DMS153 (cell line): ENCODE data around the gene PDE4B.
"Not testable (repeated sequence)": the region's sequence is repeated elsewhere in the genome, so short reads cannot be mapped to it uniquely, and the experiment has no call there.

Experiments
- DNase-seq: peaks from one replicate; lab custom pipeline; 2025; lab: John Stamatoyannopoulos, UW

Gene PDE4B

GRCh38 chr1:65814752-65815151 is 22.1 kb downstream of the PDE4B start:
- DNase-seq: no peak

DNA sequence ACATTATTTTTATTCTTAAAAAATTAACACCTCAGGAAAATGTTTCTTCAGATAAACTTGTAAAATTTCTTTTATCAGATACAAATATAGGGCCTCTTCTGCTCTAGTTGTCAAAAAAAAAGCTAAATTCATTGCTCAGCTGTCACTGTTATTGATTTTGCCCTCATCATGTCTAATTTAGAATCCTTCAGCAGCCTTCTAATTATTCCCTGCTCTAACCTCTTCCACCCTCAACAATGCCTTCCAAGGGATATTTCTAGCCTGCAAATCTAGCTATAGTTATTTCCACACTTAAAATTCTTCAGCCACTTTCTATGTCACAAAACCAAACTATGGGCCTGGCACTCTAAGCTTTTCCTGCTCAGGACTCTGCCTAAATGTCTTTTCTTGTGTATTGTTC is 25.2 kb downstream of the PDE4B start:
- no peak for DNase-seq

DNA sequence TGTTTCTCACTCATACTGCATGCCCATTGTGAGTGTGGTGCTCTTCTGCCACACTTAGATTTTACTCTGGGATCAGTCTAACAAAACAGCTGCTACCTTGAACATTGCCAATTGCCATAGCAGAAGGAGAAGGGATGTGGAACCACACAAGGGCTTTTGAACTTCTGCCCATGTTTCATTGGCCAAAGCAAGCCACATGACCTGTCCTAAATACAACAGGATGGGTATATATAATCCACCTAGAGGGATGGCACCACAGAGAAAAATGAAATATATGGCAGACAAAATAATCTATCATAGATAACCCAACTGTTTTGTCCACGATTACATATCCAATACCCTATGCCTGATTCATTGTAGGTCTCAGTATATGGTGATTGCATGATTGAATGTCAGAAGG is 26.3 kb downstream of the PDE4B start:
- no peak for DNase-seq

- DNase-seq: no peak
Measured at GRCh38 chr1:65820983-65821382, 28.3 kb downstream of the PDE4B start.

DNA sequence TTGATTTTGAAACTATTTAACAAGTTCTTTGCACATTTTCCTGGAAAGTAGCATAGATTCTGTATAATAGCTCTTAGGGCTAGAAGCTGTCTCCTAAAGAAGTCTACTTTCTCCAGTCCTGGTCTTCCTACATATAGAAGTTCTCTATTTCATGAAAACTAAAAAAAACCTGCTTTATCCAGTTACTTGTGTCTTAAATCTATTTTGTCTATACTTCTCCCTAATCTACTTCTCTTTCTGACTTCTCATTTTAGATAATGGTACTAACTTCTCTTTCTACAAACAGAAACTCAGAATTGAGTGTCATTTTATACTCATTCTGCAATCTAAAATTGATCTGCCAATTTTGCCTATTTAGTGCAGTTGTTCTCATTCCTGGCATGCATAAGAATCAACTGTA is 28.7 kb downstream of the PDE4B start:
- DNase-seq: no peak

DNA sequence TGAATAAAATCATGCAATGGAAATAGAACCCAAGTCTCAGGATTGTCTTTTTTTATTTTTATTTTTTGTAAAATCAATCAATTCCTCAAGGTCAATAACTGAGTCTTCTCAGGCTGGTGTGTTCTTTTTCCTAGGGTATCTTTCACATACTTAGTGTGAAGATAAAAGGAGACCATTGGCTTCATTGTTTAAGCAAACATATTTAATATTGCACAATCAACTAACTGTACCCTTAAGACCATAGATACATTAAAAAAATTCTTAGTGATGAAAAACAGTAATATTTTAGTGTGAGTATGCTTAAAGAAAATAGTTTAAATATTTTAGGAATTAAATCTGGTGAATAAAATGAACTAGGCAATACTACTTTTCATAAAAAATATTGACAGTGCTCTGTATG is 31.4 kb downstream of the PDE4B start:
- no peak for DNase-seq

GRCh38 chr1:65825741-65826140 is 33.0 kb downstream of the PDE4B start:
- DNase-seq: no peak

- DNase-seq: no peak
Measured at GRCh38 chr1:65826782-65827181, 34.1 kb downstream of the PDE4B start.

DNA sequence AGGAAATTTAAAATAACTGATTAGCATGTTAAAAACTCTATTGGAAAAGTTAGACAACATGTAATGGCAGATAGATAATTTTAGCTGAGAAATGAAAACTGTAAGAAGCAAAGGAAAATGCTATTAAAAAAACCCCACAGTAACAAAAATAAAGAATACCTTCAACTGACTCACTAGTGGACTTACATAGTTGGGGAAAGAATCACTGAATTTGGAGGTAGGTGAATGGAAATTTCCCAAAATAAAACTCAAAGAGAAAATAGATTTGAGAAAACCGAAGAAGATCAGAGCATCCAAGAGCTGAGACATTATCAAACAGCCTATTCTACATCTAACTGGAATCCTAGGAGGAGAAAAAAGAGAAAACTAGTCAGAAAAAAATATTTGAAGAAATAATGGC is 34.7 kb downstream of the PDE4B start:
- DNase-seq: no peak

DNA sequence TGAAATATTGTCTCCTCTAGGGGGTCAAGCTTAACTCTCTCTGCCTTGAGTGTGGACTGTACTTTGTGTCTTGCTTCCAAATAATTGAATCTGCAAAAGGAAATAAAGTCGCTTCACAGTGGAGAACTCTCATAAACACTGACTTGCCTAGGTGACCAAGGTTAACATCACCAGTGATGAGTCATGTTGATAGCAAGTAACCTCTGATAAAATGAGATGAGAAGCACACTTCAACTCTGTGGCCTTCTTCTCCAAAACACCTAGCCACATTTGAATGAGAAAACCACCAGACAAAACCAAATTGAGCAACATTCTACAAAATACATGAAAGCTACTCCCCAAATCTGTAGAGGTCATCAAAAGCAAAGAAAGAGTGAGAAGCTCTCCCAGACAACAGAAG is 37.6 kb downstream of the PDE4B start:
- no peak for DNase-seq

- DNase-seq: no peak
Measured at GRCh38 chr1:65832296-65832695, 39.6 kb downstream of the PDE4B start.

- no peak for DNase-seq
Measured at GRCh38 chr1:65836686-65837085, 44.0 kb downstream of the PDE4B start.

- DNase-seq: no peak
Measured at GRCh38 chr1:65840683-65841082, 48.0 kb downstream of the PDE4B start.

DNA sequence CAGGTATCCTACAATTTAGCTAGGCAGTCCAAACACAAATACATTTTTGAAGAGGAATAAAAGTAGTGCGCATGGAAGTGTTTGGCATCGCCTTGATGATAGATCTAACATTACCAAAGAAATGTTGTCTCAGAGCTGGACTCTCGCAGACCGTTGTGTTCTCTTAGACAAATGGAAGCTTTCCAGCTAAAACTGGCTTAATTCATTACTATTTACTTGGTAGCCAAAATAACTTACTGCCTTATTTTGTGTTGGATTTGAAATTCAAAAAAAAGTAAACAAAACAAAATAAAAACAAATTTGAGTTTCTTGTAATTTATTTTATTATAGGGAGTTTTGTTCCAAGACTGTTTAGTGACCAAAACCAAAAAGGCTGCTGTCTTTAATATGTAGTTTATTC is 51.6 kb downstream of the PDE4B start:
- DNase-seq: no peak

GRCh38 chr1:65844821-65845534 is 52.3 kb downstream of the PDE4B start:
- no peak for DNase-seq

DNA sequence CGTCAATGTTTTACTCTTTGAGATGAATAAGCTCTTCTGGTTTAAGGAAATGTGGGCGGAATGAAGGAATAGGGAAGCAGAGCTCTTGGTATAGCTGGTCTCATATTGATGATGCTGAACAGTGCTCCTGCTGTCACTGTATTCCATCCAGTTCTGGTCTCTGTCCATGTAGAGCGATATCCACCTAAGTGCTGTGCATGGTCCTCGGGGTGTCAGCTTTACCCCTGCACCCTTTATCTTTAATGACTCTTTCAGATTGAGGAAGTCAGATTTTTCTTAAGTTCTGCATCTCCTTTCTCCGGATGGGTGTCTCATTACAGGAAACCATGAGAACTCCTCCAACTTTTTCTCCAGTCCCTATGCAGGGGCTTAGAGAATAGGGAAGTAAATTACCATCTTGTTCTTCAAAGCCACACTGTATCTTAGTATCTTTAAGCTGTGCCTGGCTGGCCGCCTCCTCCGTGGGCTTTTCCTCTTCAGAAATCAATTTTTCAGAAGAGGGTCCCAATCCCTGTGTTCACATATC is 52.9 kb downstream of the PDE4B start:
- no peak for DNase-seq

DNA sequence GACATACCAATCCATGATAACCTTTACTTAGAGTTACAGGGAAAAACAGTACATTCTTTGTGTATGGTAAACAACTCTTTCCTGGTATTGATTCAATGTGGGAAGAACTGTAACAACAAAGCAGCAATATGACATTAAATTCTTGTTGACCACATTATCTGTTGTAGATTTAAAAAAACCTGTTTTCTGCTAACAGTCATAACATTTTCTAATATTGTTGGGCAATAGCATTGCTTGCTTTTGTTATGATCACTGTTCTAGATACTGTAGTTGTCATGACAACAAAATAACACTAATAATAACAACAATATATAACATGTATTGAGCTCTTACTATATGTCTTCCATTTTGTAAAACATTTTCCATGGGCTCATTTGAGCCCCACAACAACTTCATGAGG is 54.2 kb downstream of the PDE4B start:
- DNase-seq: no peak

DNA sequence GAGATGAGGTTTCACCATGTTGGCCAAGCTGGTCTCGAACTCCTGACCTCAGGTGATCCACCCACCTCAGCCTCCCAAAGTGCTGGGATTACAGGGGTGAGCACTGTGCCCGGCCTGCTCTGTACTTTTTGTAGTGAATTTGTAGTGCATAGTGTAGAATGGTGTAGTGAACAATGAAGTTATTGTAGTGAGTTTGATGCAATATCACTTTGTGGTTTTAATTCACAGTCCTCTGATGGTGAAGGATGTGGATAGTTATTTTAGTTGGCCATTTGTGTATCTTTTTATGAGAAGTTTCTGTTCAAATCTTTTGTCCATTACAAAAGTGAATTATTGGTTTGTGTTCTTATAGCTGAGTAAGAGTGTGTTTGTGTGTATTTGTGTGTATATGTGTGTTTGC is 57.6 kb downstream of the PDE4B start:
- DNase-seq: no peak

DNA sequence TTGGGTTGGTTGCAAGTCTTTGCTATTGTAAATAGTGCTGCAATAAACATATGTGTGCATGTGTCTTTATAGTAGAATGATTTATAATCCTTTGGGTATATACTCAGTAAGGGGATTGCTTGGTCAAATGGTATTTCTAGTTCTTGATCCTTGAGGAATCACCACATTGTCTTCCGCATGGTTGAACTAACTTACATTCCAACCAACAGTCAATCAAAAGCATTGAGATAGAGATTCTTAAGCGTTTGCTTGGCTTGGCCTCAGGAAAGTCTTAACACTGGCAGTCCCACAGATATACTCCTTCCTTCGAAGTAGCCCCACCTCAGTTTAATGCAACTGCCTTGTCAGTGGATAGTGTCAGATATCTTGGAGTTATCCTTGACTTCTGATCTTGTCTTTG is 63.9 kb downstream of the PDE4B start:
- DNase-seq: not testable (repeated sequence)

- no peak for DNase-seq
Measured at GRCh38 chr1:65866439-65866838, 73.7 kb downstream of the PDE4B start.

GRCh38 chr1:65872301-65872700 is 79.6 kb downstream of the PDE4B start:
- DNase-seq: no peak

GRCh38 chr1:65878342-65878741 is 85.6 kb downstream of the PDE4B start:
- DNase-seq: not testable (repeated sequence)

DNA sequence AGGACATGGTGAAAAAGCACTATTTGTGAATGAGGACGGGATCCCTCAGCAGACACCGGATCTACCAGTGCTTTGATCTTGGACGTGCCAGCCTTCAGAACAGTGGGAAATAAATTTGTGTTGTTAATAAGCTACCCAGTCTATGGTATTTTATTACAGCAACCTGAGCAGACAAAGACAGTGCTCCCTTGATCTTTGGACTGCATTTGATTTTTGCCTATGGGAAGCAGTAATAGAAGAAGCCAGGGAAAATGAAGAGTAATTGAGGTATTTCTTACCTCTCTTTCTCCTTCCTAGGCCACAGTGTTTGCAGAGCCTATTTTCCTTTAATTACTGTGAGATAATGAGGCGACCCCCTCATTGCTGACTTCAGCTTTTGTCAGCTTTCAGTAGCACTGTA is 87.9 kb downstream of the PDE4B start:
- DNase-seq: no peak

DNA sequence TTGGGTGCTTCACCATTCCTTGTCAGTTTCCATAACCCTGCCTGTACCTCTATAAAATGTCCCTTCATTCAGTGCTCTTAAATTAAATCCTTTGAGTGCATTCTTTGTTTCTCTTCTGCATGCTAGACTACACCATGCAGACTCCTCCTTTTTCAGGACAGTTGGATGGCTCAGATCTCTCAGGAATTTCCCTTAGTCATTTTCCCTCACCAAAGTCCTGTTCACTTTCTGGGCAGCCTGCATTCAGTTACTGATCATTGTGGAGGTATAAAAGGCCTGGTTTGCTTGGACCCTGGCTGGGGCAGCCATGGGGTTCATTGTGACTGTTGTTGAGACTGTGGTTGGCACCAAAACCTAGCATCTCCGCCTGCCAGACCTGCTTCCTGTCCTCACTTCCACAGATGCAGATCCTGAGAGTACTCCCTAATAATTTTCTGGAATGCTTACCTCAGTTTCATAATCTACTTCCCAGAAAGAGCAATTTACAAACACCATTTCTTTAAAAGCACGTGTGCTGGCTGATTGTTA is 88.4 kb downstream of the PDE4B start:
- no peak for DNase-seq
